Left ventricle myocardium inferior (tissue), 1 donor: Measurements from ENCODE around the gene PFKFB4. TPM values are rescaled to one million over a fixed set of nuclear protein-coding genes. Genes with fewer than 3 reads are reported as not detected.

Experiments
- DNase-seq: peaks from one replicate; pipeline ENCODE4 v3.0.0-alpha.2; 2020
- H3K27ac ChIP-seq: fragments of 200-600 bp; replicated peaks from 2 replicates; pipeline ENCODE4 v1.8.0; 2021
- H3K27me3 ChIP-seq: fragments of 200-600 bp; 2 replicates; pipeline ENCODE4 v1.8.0; 2021; ENCODE audit warnings: low read depth
- H3K36me3 ChIP-seq: fragments of 200-600 bp; 2 replicates; pipeline ENCODE4 v1.8.0; 2021
- H3K4me1 ChIP-seq: fragments of 200-600 bp; 2 replicates; pipeline ENCODE4 v1.8.0; 2021
- H3K4me3 ChIP-seq: fragments of 200-600 bp; 2 replicates; pipeline ENCODE4 v1.8.0; 2021; ENCODE audit warnings: mild to moderate bottlenecking, moderate library complexity
- H3K9me3 ChIP-seq: fragments of 200-600 bp; replicated peaks from 2 replicates; pipeline ENCODE4 v1.8.0; 2021
- CTCF ChIP-seq: fragments of 200-600 bp; IDR thresholded peaks from 2 replicates; pipeline ENCODE4 v1.8.0; 2021; ENCODE audit warnings: antibody characterized with exemption, mild to moderate bottlenecking, borderline replicate concordance
- intact Hi-C: fragments of 100-400 bp; cut with micrococcal nuclease; formaldehyde crosslinking; loops from one replicate; pipeline ENCODE4 v1.11.0; 2022
- long read RNA-seq: library from polyadenylated mRNA; unstranded; transcript quantifications from one replicate; pipeline ENCODE4 v2.0.0, GENCODE V29; 2021
- total RNA-seq: library from RNA; stranded (reverse); fragmentation: NEBNext Ultra II Directional; extraction: Animal tissue kit (Norgen Biotek cat#: 25700); gene quantifications from one replicate; pipeline ENCODE4 v1.2.1, GENCODE V29; 2021
- donor health status: DM: no; HTN: yes; CAD: no; lungs with severe emphysema.

PFKFB4 gene
- total RNA-seq, result 1.5 TPM
- long read RNA-seq, partial matches to known transcripts, result 1 of 1 reads
- long read RNA-seq, other reads (novel, unspliced or antisense), result 0 of 1 reads

- Histone ChIP-seq H3K27me3 (no peaks in the 10 kb centered on the region), H3K4me3 (peak within 1 kb of the TSS; percentile 71), H3K4me1 (peaks cover 50% of the 10 kb centered on the region), H3K27ac (peak within 1 kb of the TSS; percentile 84), H3K36me3 (no peaks in the 10 kb centered on the region), H3K9me3 (no peaks in the 10 kb centered on the region)
- DNase-seq, result peak; percentile 99
- peak; percentile 28 for TF ChIP-seq CTCF
- intact Hi-C loops, result no loop called here
Measured at GRCh38 chr3:48556796-48557626, at the start of gene PFKFB4. Gene PFKFB4, minus strand, starts transcription at chr3:48556803. Its CDS starts 26 bp downstream, at chr3:48556777.

GRCh38 chr3:48601622-48601994, 45.0 kb upstream of the PFKFB4 start:
- peaks cover 78% of the 10 kb centered on the region for H3K36me3 ChIP-seq
- H3K27ac ChIP-seq, result peak overlapping the region; percentile 95
- no peaks in the 10 kb centered on the region for H3K27me3 ChIP-seq
- DNase-seq, result peak; percentile 80
- H3K9me3 ChIP-seq, result no peaks in the 10 kb centered on the region
- intact Hi-C loops, result no loop called here
- TF ChIP-seq CTCF, result no peak
- peak overlapping the region; percentile 21 for H3K4me3 ChIP-seq
- H3K4me1 ChIP-seq, result peaks cover 100% of the 10 kb centered on the region

GRCh38 chr3:48600711-48601621, 44.4 kb upstream of the PFKFB4 start:
- H3K4me3 ChIP-seq, result peak overlapping the region; percentile 21
- no peak for TF ChIP-seq CTCF
- H3K9me3 ChIP-seq, result no peaks in the 10 kb centered on the region
- peak overlapping the region; percentile 95 for H3K27ac ChIP-seq
- peaks cover 72% of the 10 kb centered on the region for H3K36me3 ChIP-seq
- intact Hi-C loops, result no loop called here
- H3K4me1 ChIP-seq, result peaks cover 100% of the 10 kb centered on the region
- no peak for DNase-seq
- no peaks in the 10 kb centered on the region for H3K27me3 ChIP-seq

- H3K27me3 ChIP-seq, result peaks cover 4% of the 10 kb centered on the region
- peaks cover 100% of the 10 kb centered on the region for H3K4me1 ChIP-seq
- H3K9me3 ChIP-seq, result no peaks in the 10 kb centered on the region
- DNase-seq, result no peak
- peaks cover 59% of the 10 kb centered on the region for H3K36me3 ChIP-seq
- peak overlapping the region; percentile 95 for H3K27ac ChIP-seq
- intact Hi-C loops, result no loop called here
- peak overlapping the region; percentile 40 for H3K4me3 ChIP-seq
- TF ChIP-seq CTCF, result no peak
Measured at GRCh38 chr3:48599509-48600285, 43.1 kb upstream of the PFKFB4 start.

- peak overlapping the region; percentile 40 for H3K4me3 ChIP-seq
- H3K27ac ChIP-seq, result peak overlapping the region; percentile 95
- H3K36me3 ChIP-seq, result peaks cover 53% of the 10 kb centered on the region
- no peak for DNase-seq
- peaks cover 7% of the 10 kb centered on the region for H3K27me3 ChIP-seq
- H3K4me1 ChIP-seq, result peaks cover 99% of the 10 kb centered on the region
- no peaks in the 10 kb centered on the region for H3K9me3 ChIP-seq
- intact Hi-C loops, result no loop called here
- no peak for TF ChIP-seq CTCF
Measured at GRCh38 chr3:48599077-48599501, 42.5 kb upstream of the PFKFB4 start.
